Chondrocyte (in vitro differentiated cells): ENCODE data around the gene ZDHHC1. TPM values are rescaled to one million over a fixed set of nuclear protein-coding genes. Genes with fewer than 3 reads are reported as not detected.

Experiments
- DNase-seq: peaks from one replicate; pipeline ENCODE4 v3.0.0; 2021; ENCODE audit warnings: mixed read lengths, low spot score
- H3K27ac Mint-ChIP-seq: one replicate; pipeline ENCODE4 v1.8.0; 2021; ENCODE audit warnings: mild to moderate bottlenecking, moderate library complexity, mixed read lengths; ENCODE audit not compliant: unreplicated experiment
- H3K27me3 Mint-ChIP-seq: 2 replicates; pipeline ENCODE4 v1.8.0; 2021; ENCODE audit warnings: low read depth, mixed read lengths
- H3K36me3 Mint-ChIP-seq: 2 replicates; pipeline ENCODE4 v1.8.0; 2021; ENCODE audit warnings: low read depth, mixed read lengths
- H3K4me1 Mint-ChIP-seq: 2 replicates; pipeline ENCODE4 v1.8.0; 2021; ENCODE audit warnings: low read depth, mild to moderate bottlenecking, mixed read lengths
- H3K4me3 Mint-ChIP-seq: one replicate; pipeline ENCODE4 v1.8.0; 2021; ENCODE audit warnings: mild to moderate bottlenecking, moderate library complexity, mixed read lengths; ENCODE audit not compliant: unreplicated experiment
- H3K9me3 Mint-ChIP-seq: 2 replicates; pipeline ENCODE4 v1.8.0; 2021; ENCODE audit warnings: low read depth, mixed read lengths
- CTCF ChIP-seq: fragments of 200-600 bp; sonication (generic); IDR thresholded peaks from 2 replicates; pipeline ENCODE4 v1.5.0; 2021; ENCODE audit warnings: antibody characterized with exemption, mild to moderate bottlenecking, moderate library complexity
- total RNA-seq: library from RNA; stranded (reverse); gene quantifications from 3 replicates; pipeline ENCODE4 v1.2.1, GENCODE V29; 2021

Gene ZDHHC1
- total RNA-seq, 1 donor from 2014 or later, result 12.2 TPM

DNA sequence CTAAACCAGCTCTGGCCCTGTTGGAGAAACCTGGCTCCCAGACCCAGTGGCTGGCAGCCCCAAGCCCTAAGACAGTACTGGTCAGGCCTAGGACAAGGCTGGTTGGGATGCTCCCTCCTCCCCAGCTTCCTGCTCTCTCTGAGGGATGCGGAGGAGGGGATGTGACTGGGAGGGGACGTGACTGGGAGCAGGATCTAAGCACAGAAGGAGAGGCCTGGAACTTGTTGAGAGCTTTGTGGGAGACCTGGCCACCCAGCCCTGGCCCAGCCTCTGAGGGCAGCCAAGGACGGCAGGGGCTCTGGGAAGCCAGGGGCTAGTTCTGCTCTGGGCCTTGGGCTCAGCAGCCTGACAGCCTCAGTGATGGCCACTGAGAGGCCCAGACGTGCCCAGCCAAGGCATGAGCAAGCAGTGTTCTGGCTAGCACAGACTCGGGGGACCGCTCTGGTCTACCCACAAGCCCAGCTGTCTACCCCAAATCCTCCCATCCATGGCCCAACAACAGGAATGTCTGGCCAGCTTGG lies 41.9 kb upstream of the ZDHHC1 start:
- TF ChIP-seq CTCF, result no peak
- H3K27ac Mint-ChIP-seq, result peak overlapping the region; percentile 12

DNA sequence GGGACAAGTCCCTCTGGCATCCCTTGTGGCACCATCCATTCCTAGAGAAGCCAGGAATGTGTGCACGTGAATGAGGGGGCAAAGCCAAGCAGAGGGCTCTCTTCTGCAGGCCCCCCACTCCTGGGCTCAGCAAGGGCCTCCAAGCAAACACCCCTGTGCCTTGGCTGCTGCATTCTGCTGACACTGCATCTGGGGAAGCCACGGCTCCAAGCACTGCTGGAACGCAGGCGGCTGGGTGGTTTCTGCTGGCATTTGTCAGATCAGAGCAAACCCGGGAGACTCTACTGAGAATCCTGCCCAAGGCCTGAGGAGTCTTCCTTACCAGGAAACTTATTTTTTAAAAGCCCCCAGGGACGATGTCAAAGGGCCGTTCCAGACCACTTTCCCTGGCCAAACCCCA lies 41.3 kb upstream of the ZDHHC1 start:
- Mint-ChIP-seq H3K36me3 (peaks cover 2% of the 10 kb centered on the region), H3K27me3 (no peaks in the 10 kb centered on the region), H3K4me3 (no peak overlapping the region)

More for the DNA sequence above, 41.9 kb upstream of the ZDHHC1 start:
- H3K4me3 Mint-ChIP-seq, result no peak overlapping the region
- H3K4me1 Mint-ChIP-seq, result peaks cover 63% of the 10 kb centered on the region
- DNase-seq, result no peak
- H3K36me3 Mint-ChIP-seq, result peaks cover 1% of the 10 kb centered on the region
- H3K9me3 Mint-ChIP-seq, result no peaks in the 10 kb centered on the region
- H3K27me3 Mint-ChIP-seq, result no peaks in the 10 kb centered on the region

GRCh38 chr16:67456391-67457081 lies 40.3 kb upstream of the ZDHHC1 start:
- DNase-seq, result no peak
- no peaks in the 10 kb centered on the region for H3K9me3 Mint-ChIP-seq
- peaks cover 2% of the 10 kb centered on the region for H3K36me3 Mint-ChIP-seq
- peak overlapping the region; percentile 70 for H3K27ac Mint-ChIP-seq
- peak; percentile 60 for TF ChIP-seq CTCF
- no peaks in the 10 kb centered on the region for H3K27me3 Mint-ChIP-seq
- peaks cover 53% of the 10 kb centered on the region for H3K4me1 Mint-ChIP-seq
- H3K4me3 Mint-ChIP-seq, result no peak overlapping the region

More for the DNA sequence above, 41.3 kb upstream of the ZDHHC1 start:
- TF ChIP-seq CTCF, result no peak
- no peaks in the 10 kb centered on the region for H3K9me3 Mint-ChIP-seq
- DNase-seq, result no peak
- H3K27ac Mint-ChIP-seq, result no peak overlapping the region
- H3K4me1 Mint-ChIP-seq, result peaks cover 63% of the 10 kb centered on the region

GRCh38 chr16:67454852-67455251 lies 38.6 kb upstream of the ZDHHC1 start:
- Mint-ChIP-seq H3K4me3 (no peak overlapping the region), H3K27me3 (no peaks in the 10 kb centered on the region), H3K36me3 (peaks cover 10% of the 10 kb centered on the region), H3K9me3 (no peaks in the 10 kb centered on the region), H3K27ac (peak overlapping the region; percentile 41), H3K4me1 (peaks cover 36% of the 10 kb centered on the region)
- DNase-seq, result no peak
- TF ChIP-seq CTCF, result no peak

DNA sequence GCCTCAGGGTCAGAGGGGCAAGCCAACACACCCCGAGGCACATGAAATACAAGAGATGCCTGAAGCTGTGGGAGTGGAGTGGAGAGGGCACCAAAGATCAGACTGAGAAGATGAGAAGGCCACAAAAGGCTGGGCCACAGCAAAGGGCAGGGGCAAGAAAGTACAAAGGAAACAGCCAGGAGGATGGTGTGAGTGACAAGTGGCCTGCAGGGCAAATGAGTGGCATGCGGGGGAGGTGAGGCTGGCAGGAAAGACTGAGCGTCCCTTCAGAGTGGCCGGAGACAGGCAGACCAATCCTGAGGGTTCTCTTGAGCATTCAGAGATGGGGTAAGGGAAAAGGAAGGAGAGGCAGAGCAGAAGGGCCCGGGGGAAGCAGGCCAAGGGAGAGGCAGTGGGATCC lies 37.8 kb upstream of the ZDHHC1 start:
- Mint-ChIP-seq H3K4me1 (peaks cover 29% of the 10 kb centered on the region), H3K4me3 (no peak overlapping the region)

More for the DNA sequence above, 37.8 kb upstream of the ZDHHC1 start:
- no peak for DNase-seq
- TF ChIP-seq CTCF, result no peak
- H3K9me3 Mint-ChIP-seq, result no peaks in the 10 kb centered on the region
- peaks cover 12% of the 10 kb centered on the region for H3K36me3 Mint-ChIP-seq
- no peaks in the 10 kb centered on the region for H3K27me3 Mint-ChIP-seq
- H3K27ac Mint-ChIP-seq, result no peak overlapping the region
